ENCODE measurements around the gene LEPR. TPM values are rescaled to one million over a fixed set of nuclear protein-coding genes. Genes with fewer than 3 reads are reported as not detected.

LEPR gene
- total and polyA plus RNA-seq, 4 donors: 42.0 to 103 (median 72.7) TPM

DNA sequence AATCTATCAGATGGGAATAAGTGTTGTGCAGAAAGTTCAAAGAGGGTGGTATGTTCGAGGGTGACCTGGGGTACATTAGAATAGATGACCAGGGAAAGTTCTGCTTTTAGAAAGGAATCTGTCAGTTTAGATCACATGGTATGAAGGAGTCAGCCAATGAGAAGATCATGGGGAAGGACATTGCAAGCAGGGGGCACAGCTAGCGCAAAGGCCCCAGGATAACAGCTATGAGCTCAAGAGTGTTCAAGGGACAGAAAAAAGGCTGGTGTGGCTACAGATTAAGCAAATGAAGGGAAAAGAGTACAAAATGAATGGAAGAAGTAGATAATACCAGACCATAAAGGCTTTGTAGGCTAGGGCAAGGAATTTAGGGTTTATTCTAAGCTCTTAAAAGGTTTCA, 8.6 kb downstream of the LEPR start:
- no peak for TF ChIP-seq JUND (IDR thresholded peaks at IDR 0.05)
- TF ChIP-seq, protein P1, sequence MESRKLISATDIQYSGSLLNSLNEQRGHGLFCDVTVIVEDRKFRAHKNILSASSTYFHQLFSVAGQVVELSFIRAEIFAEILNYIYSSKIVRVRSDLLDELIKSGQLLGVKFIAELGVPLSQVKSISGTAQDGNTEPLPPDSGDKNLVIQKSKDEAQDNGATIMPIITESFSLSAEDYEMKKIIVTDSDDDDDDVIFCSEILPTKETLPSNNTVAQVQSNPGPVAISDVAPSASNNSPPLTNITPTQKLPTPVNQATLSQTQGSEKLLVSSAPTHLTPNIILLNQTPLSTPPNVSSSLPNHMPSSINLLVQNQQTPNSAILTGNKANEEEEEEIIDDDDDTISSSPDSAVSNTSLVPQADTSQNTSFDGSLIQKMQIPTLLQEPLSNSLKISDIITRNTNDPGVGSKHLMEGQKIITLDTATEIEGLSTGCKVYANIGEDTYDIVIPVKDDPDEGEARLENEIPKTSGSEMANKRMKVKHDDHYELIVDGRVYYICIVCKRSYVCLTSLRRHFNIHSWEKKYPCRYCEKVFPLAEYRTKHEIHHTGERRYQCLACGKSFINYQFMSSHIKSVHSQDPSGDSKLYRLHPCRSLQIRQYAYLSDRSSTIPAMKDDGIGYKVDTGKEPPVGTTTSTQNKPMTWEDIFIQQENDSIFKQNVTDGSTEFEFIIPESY (IDR thresholded peaks at IDR 0.05): no peak
- no peak for TF ChIP-seq FOXA2 (IDR thresholded peaks at IDR 0.05)
- TF ChIP-seq, protein P2, sequence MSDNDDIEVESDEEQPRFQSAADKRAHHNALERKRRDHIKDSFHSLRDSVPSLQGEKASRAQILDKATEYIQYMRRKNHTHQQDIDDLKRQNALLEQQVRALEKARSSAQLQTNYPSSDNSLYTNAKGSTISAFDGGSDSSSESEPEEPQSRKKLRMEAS (IDR thresholded peaks at IDR 0.05): no peak
- TF ChIP-seq SP1 (IDR thresholded peaks at IDR 0.05): no peak
- no peak for TF ChIP-seq HNF4G (IDR thresholded peaks at IDR 0.05)
- TF ChIP-seq EGR1 (IDR thresholded peaks at IDR 0.05; ENCODE audit: low read depth in 2 of 2): no peak
- no peak for TF ChIP-seq HNF4A (conservative IDR thresholded peaks at IDR 0.05)
- no peak for TF ChIP-seq GABPA (IDR thresholded peaks at IDR 0.05 in 1 of 2, conservative IDR thresholded peaks at IDR 0.05 in 1 of 2)
- Histone ChIP-seq H3K36me3 (ENCODE audit: control insufficient read depth in 4 of 4, insufficient read depth in 3 of 4, low read depth in 1 of 4, low read length in 3 of 4) (peaks cover 2 to 27% (median 24%) of the 10 kb centered on the region in 4 donors), H3K9me3 (ENCODE audit: control insufficient read depth in 4 of 4, low read length in 3 of 4) (no peaks in the 10 kb centered on the region), H3K4me3 (ENCODE audit: low read depth in 1 of 3, low read length in 3 of 3) (no peak overlapping the region), H3K27me3 (ENCODE audit: control insufficient read depth in 4 of 4, insufficient read depth in 4 of 4, low read length in 3 of 4) (no peaks in the 10 kb centered on the region), H3K9ac (ENCODE audit: low read depth in 1 of 2, low read length in 2 of 2) (no peak overlapping the region), H3K4me1 (ENCODE audit: control insufficient read depth in 4 of 4, insufficient read depth in 4 of 4, low read length in 3 of 4) (no peaks in the 10 kb centered on the region), H3K27ac (ENCODE audit: low read depth in 1 of 2, low read length in 2 of 2) (peak overlapping the region in 1 of 2 donors; percentile 29)
- WGBS: 95% methylated on average over 2 of the region's 2 CpGs
- no peak for DNase-seq (ENCODE audit: low spot score)

DNA sequence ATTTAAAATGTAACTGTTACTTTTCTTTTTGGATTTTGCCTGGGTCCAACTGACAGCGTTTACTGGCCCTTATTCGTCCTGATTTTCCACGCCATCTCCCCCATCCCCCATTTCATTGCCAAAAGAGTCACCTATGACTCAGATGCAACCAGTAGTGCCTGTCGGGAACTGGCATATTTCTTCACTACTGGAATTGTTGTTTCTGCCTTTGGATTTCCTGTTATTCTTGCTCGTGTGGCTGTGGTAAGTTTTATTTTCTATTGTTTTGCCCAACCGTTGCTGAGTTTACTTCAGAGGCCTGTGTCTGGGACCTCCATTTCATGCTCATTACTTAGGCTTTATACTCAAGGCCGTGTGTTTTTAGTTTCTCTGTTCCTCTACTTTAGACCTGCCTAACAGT, 9.3 kb downstream of the LEPR start:
- H3K36me3 ChIP-seq (ENCODE audit: control insufficient read depth in 4 of 4, insufficient read depth in 3 of 4, low read depth in 1 of 4, low read length in 3 of 4): peaks cover 2 to 33% (median 25%) of the 10 kb centered on the region in 4 donors
- peak overlapping the region in 1 of 2 donors; percentile 34 for H3K27ac ChIP-seq (ENCODE audit: low read depth in 1 of 2, low read length in 2 of 2)
- 78% methylated on average over 7 of the region's 7 CpGs for WGBS
- H3K4me1 ChIP-seq (ENCODE audit: control insufficient read depth in 4 of 4, insufficient read depth in 4 of 4, low read length in 3 of 4): no peaks in the 10 kb centered on the region
- no peak overlapping the region for H3K9ac ChIP-seq (ENCODE audit: low read depth in 1 of 2, low read length in 2 of 2)
- DNase-seq (ENCODE audit: low spot score): no peak
- H3K27me3 ChIP-seq (ENCODE audit: control insufficient read depth in 4 of 4, insufficient read depth in 4 of 4, low read length in 3 of 4): no peaks in the 10 kb centered on the region
- no peaks in the 10 kb centered on the region for H3K9me3 ChIP-seq (ENCODE audit: control insufficient read depth in 4 of 4, low read length in 3 of 4)
- TF ChIP-seq HNF4G (IDR thresholded peaks at IDR 0.05) (no peak), FOXA2 (IDR thresholded peaks at IDR 0.05) (no peak), JUND (IDR thresholded peaks at IDR 0.05) (peak; percentile 27 to 34), RXRA (IDR thresholded peaks at IDR 0.05) (no peak)
- TF ChIP-seq, protein P2 (IDR thresholded peaks at IDR 0.05): no peak
- TF ChIP-seq, protein P3, sequence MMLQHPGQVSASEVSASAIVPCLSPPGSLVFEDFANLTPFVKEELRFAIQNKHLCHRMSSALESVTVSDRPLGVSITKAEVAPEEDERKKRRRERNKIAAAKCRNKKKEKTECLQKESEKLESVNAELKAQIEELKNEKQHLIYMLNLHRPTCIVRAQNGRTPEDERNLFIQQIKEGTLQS (IDR thresholded peaks at IDR 0.05): no peak
- no peak overlapping the region for H3K4me3 ChIP-seq (ENCODE audit: low read depth in 1 of 3, low read length in 3 of 3)

DNA sequence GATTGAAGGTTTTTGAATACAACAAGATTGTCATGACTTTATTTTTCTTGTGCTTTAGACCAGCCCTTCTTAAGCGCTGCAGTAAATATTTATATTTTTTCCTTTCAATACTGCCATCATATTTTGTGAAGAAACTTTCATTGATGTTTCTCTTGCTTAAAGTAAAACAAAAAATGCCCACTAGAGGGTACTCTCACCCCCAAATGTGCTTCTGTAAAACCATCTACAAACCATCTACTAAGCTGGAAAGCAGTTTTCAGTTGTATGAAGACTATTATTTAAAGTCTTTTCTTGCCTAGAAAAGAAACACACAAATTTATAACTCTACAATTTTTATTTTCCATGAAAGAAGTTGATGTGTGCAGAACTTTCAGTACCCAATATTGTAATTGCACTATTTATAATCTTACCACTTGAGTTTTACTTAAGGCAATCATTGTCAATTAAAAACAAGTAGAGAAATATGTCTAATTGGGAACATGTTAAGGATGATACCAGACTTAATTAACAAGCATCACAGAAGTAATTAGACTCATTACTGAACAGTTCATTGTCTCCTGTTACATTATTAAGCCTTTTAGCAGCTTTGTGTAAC, 10.7 kb downstream of the LEPR start:
- H3K36me3 ChIP-seq (ENCODE audit: control insufficient read depth in 4 of 4, insufficient read depth in 3 of 4, low read depth in 1 of 4, low read length in 3 of 4): peaks cover 1 to 26% (median 17%) of the 10 kb centered on the region in 4 donors
- H3K4me1 ChIP-seq (ENCODE audit: control insufficient read depth in 4 of 4, insufficient read depth in 4 of 4, low read length in 3 of 4): no peaks in the 10 kb centered on the region
- 8% methylated on average over 1 of the region's 1 CpG for WGBS
- H3K9me3 ChIP-seq (ENCODE audit: control insufficient read depth in 4 of 4, low read length in 3 of 4): no peaks in the 10 kb centered on the region
- no peak overlapping the region for H3K27ac ChIP-seq (ENCODE audit: low read depth in 1 of 2, low read length in 2 of 2)
- TF ChIP-seq, protein P4, sequence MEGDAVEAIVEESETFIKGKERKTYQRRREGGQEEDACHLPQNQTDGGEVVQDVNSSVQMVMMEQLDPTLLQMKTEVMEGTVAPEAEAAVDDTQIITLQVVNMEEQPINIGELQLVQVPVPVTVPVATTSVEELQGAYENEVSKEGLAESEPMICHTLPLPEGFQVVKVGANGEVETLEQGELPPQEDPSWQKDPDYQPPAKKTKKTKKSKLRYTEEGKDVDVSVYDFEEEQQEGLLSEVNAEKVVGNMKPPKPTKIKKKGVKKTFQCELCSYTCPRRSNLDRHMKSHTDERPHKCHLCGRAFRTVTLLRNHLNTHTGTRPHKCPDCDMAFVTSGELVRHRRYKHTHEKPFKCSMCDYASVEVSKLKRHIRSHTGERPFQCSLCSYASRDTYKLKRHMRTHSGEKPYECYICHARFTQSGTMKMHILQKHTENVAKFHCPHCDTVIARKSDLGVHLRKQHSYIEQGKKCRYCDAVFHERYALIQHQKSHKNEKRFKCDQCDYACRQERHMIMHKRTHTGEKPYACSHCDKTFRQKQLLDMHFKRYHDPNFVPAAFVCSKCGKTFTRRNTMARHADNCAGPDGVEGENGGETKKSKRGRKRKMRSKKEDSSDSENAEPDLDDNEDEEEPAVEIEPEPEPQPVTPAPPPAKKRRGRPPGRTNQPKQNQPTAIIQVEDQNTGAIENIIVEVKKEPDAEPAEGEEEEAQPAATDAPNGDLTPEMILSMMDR (IDR thresholded peaks at IDR 0.05; ENCODE audit: low read depth, low read length, missing input control): peak; percentile 61
- TF ChIP-seq SP1 (IDR thresholded peaks at IDR 0.05): no peak
- TF ChIP-seq RAD21 (IDR thresholded peaks at IDR 0.05): peak; percentile 88 to 92
- DNase-seq (ENCODE audit: low spot score): no peak
- H3K9ac ChIP-seq (ENCODE audit: low read depth in 1 of 2, low read length in 2 of 2): no peak overlapping the region
- no peaks in the 10 kb centered on the region for H3K27me3 ChIP-seq (ENCODE audit: control insufficient read depth in 4 of 4, insufficient read depth in 4 of 4, low read length in 3 of 4)
- no peak overlapping the region for H3K4me3 ChIP-seq (ENCODE audit: low read depth in 1 of 3, low read length in 3 of 3)

All from liver (tissue), 9 donors.